G401.6 (cell line): ENCODE measurements around the gene CKS1B.

Experiments used
- FAIRE-seq: peaks from 2 replicates; lab custom pipeline; 2012; peaks lifted over from hg19 to GRCh38; lab: Jason Lieb, UNC

Gene CKS1B

DNA sequence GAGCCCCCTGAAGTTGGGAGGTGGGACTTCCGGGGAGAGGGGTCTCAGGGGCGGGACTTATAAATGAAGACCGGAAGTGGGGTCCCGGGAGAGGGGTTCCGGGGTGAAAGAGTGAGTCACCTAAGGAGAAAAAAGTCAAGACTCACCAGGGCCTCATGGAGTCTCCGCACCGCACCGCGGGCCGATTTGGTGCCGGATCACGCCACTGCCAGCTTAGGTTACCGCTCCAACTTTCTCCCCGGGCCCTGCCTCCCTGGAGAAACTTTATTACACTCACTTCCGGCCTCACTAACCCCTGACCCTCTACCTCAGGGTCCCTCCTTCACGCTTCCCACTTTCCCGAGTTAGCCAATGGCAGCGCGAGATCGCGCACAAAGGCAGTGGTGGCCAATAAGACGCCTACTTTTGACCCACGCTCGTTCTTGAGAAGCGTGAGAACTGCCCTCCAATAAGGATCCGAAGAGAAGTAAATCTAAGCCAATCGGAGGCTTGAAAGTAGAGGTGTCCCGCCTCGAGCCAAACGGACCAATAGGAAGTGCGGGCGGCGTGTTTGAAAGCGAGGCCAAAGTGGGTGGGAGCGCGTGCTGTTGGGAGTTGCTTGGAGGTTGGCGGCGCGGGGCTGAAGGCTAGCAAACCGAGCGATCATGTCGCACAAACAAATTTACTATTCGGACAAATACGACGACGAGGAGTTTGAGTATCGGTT is at the start of gene CKS1B:
Gene CKS1B (plus strand): TSS at position 580 of the 706 bp plus-strand sequence. CDS start 65 bp downstream, at position 645.
- peak; percentile 99 for FAIRE-seq

DNA sequence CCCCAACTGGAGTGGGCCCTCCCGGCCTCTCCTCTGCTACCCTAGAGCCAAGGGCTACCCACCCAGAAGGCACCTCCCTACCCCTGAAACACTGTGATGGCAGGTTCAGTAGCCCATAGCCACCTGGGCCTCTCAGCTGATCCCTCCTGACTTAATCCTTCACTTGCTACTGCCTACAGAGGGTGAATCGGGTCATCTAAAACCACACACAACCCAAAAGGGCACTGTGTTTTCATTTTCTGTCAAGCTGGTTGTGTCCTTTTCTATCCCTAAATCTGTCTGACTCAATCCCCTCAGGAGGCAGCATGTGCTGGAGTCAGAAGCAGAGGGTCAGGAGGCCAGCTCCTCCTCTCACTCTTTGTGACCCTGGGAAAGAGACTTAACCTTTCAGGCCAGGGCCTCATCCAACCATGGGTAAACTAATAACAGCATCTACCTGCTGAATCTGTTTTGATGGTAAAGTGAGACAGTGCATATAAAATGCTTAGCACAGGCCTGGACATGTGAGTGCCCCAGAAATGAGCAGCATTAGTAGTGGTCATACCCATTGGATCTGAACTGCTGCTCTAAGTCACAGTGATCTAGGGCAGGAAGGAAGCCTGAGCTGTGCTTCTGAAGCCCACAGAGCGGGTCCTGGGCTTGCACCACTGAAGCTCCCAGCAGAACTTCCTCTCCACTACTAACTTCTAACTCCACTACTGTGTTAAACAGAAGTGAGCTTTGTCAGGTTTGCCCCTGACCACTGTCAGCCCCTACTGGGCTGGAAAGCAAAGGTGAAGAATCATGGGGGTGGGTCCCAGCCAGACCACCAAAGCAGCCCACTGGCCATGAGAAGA is 48.9 kb upstream of the CKS1B start:
- no peak for FAIRE-seq

DNA sequence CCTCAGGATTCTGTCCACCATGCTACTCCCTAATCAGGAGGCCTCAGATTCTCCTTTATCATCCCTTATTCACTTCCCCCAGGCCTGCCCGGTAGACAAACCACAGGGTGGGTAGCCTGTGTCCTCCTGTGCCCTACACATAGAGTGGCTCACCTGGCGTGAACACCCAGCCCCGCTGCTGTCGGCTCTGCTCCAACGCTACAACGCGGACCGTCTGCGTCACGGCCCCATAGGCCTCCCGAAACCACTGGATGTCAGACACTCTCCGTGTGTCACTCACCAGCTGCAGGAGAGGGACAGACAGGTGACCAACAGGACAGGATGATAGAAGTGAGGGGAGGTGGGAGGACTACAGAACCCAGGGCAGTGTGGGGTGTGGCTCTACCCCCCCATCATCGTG is 48.3 kb upstream of the CKS1B start:
- no peak for FAIRE-seq

DNA sequence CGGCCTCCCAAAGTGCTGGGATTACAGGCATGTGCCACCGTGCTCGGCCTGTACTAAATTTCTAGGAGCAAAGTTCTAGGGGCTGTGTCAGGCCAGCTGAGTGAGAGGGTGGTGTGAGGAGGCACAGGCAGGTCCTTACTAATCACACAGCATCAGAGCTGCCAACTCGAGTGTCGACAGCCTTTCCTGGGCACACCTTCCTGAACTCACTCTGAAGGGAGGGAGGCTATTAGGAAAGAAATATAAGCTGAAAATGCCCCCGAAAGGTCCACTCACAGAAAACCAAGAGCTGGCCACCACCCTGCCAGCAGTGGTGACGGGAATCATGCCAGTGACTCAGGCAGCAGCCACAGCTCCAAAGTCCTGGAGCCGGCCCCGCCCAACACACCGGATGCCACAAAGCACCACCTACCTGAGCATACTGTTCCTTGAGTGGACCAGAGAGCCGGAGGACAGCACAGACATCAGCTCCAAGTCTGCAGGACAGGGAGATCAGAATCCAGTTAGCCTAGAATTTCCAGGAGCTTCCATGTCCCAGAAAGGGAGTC is 42.5 kb upstream of the CKS1B start:
- no peak for FAIRE-seq

DNA sequence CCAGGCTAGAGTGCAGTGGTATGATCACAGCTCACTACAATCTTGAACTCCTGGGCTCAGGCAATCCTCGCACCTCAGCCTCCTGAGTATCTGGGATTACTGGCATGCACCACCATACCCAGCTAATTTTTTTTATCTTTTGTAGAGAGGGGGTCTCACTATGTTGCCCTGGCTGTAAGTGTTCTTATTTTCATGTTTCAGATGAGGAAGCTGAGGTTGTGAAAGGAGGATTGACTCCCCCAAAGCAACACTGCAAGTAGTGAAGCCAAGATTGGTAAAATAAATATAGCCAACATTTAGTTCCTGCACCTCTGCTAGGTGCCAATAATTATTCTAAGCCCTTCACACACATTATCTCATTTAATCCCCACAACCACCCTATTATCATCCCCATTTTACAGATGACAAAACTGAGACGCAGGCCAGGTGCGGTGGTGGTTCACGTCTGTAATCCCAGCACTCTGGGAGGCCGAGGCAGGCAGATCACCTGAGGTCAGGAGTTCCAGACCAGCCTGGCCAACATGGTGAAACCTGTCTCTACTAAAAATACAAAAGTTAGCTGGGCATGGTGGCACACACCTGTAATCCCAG is 40.0 kb upstream of the CKS1B start:
- FAIRE-seq = no peak

DNA sequence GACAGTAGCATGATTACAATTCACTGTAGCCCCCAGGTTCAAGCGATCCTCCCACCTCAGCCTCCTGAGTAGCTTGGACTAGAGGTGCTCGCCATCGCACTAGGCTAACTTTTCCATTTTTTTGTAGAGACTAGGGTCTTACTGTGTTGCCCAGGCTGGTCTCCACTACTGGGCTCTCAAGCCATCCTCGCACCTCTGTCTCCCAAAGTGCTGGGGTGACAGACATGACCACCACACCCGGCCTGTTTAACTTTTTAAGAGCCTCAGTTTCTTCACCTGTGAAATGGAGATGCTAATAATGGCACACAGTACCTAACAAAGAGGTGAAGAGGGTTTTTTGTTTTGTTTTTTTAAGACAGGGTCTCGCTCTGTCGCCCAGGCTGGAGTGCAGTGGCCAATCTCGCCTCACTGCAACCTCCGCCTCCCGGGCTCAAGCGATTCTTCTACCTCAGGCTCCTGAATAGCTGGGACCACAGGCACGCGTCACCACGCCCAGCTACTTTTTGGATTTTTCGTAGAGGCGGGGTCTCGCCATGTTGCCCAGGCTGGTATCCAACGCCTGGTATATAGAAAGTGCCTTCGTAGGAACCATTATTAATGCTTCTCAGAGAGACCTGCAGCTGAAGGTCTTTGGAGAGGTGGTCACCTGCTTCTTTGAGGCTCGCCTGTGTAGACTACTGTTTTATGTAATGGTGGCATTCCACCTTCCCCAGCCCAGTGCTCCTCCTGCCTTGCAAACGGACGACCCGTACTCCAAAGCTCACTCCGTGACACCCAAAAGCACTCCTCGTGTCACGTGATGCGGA is 38.5 kb upstream of the CKS1B start:
- FAIRE-seq = no peak

DNA sequence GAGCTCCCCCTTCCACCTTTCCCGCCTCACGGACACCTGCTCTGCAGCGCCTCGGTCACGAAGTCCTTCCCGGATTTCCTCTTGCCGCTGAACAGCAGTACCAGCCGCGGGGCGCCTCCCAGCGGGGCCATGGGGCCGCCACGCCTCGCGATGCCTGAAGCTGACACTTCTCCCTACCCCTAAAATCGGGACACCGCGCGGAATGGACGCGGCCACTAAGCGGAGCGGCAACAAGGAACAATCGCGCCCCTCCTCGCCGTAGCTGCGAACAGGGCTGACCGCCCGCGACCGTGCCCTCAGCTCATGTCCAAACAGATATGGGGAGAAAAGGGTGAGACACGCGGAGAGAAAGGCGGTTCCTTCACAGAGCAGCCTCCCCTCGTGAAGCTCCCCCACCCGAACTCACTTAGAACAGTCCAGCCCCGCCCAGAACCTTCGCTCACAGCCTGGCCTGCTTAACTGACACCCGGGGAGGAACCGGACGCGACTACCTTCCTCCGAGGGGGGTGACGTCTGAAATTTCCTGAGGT is 37.9 kb upstream of the CKS1B start, which contains the start of gene PMVK:
Gene PMVK (minus strand): TSS at position 165 of the 530 bp plus-strand sequence. CDS start 34 bp downstream, at position 131.
- no peak for FAIRE-seq

DNA sequence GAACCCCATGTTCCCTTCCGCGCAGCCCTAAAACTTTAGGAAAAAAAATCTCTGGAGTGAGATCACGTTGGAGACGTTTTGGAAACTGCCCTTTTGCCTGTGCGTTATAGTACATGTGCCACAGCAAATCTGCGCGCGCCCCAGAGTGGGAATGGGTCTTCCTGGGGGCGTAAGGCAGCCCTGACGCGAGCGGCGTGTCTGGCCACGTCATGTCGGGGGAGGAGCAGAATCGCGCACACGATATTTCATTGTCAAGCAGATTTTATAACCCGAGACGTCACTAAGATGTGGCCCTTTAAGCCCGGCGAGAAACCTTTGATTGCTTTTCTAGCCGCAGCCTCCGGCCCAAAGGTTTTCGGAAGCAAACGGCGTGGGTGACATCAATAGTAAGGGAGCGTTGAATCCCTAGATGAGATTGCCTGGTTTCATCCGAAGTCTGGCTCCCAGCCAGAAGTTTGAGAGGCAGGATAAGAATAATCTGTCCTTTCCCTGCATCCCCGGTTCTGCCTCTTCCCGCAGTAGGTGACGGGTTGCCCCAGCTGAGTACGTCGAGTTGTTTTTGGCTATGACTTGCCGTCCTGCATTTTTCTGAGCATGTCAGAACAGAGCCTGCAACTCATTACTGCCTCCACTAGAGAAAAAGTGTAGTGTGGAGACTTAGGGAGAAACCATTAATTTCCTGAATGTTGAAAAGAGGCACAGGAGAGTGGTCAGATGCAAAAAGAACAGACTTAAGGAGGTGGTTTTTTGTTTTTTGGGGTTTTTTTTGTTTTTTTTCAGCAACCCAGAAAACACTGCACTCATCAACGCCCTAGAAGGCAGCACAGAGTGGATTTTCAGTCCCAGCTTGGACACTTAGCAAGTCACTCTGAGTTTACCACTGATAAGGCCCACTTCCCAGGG is 37.1 kb upstream of the CKS1B start:
- FAIRE-seq = peak; percentile 36

DNA sequence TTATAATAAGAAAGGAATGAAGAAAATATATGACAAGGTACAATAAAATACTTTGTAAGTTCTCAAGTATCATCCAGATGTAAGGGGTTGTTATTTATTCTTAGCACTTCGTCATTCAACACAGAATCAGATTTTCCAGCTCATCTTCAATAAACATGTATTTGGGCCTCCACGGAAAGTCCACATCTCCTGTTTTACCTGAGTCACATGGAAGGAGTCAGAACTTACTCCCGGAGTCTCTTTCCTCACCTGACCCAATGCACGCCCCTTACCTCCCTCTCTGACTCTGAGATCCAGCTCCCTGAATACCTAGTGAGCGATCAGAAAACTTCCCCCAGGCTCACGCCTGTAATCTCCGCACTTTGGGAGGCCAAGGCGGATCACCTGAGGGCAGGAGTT is 36.5 kb upstream of the CKS1B start:
- FAIRE-seq = no peak

DNA sequence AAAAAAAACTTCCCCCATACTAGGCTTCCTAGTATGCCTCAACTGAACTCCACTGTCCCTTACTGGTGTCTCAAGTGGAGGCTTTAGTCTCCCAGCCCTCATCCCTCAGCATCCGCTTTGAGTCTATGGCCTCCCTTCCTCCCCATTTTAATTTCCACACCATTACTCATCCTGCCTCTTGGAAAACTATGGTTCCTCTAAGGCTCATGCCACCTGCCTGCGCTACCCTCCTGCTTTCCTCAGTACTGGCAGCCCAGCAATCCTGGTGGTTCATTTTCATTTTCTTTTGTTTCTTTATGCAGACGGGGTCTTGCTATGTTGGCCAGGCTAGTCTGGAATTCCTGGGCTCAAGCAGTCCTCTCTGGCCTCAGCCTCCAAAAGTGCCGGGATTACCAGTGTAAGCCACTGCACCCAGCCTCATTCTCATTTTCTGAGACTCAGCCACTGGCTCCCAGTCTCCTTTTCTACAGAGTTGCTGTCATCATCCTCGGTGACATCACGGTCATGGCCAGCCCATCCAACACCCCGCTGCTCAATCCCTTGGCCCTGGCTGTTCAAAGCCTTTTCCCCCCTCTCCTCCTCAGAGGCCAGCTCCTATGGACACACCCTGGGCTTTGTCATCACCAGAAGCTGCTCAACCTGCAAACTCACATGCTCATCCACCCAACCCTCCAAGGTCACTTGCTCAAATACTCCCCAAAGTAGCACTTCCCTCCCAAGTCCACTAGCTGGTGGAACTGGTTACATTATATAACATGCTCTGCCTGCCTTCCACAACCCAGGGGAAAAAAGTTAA is 35.7 kb upstream of the CKS1B start:
- no peak for FAIRE-seq

DNA sequence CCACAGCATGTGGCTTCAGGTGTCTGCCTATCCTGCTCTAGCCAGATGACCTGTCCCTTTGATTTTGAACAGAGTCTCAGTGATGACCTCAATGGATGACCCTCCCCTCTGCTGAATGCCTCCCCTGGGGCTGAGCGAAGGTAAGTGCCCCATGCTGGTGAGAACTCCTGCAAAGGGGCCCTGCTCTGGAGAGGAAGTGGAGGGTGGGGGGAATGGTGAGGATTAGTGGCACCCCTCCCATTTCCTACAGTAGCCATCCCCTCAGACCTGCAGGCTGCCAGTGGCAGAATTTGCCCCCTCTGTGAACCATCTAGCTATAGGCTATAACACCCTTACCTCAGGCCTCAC is 34.3 kb upstream of the CKS1B start:
- no peak for FAIRE-seq

DNA sequence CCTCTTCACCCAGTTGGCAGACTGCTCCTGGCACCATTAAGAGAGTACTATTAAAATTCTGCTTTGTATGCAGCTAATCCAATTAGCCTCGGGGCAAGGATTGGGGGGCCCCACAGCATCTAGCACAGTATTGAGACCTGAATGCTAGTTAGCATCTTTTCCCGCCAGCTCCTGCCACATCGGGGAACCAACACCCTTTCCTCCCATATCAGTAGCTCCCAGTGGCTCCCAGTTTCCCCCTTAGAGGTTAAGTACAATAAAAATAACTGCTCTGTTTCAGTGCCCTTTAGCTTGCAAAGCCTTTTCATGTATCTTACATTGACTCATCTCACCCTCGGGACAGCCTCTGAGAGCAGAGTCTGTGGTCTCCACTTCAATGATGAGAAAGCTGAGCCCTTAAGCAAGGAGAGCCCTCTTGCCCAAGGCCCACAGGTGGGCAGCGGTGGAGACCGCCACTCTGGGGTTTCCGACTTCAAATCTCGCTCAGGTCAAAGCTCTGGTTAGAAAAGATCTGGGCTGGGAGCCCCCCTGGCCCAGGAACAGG is 33.8 kb upstream of the CKS1B start:
- FAIRE-seq = no peak

DNA sequence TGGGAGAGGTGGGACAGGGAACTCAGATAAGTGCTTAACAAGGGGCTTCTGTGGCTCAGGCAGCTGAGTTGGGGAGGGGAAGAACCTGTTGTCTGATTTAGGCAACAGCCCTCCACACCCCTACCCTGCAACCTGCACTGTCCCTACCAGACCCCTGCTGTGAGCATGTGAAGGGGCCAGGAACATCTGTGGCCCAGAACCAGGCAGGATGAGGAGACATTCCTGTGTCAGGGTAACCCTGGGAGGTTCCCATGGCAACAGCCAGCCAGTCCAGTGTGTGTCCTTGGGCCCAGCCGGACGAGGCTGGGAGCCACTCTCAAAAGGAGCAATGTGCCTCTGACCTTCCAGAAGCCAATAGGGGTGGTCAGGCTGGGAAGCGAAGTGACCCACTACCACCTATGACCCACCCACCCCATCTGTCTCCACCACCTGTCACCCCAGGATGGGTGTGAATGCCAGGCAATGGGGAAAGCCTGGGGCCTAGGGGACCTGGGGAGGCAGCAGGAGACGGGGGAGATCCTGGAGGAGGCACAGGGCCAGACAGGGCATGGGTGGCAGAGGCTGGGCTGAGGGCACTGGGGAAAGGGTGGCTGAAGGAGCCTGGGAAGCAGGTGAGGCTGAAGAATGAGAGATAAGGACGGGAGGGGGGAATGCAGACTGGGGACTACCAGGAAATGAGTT is 33.0 kb upstream of the CKS1B start:
- FAIRE-seq = no peak

DNA sequence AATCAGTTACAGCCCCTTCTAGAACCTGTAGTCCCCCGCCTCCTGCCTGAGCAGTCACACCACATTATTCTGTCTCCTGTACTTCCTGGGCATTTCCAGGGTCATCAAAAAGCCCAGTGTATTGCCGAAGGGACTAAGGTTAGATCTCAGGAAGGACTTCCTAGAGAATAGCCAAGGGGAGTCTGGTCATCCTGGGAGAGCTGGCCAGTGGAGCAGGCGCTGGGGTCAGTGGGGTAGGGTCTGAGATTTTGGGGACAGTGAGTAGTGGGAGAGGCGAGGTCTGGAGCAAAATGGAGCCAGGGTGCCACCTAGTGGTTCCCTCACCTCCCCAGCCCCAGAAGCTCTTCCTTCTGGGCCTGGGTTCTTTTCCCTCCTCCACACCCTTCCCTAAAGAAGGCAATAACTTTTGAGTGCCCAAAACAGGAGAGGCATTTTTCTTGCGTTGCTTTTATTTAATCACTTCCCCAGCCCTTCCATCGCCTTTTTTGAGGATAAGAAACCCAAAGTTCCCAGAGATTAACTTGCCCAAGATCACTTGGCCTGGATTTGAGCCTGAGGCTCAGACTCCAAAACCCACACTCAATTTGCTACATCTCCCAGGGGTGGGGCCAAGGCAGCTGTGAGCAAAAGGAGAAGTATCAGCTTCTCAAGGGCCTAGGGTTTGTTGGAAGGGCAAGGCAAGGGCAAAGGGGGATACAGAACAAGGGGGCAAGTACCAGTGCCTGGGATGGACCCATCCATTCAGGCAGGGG is 30.7 kb upstream of the CKS1B start:
- no peak for FAIRE-seq

DNA sequence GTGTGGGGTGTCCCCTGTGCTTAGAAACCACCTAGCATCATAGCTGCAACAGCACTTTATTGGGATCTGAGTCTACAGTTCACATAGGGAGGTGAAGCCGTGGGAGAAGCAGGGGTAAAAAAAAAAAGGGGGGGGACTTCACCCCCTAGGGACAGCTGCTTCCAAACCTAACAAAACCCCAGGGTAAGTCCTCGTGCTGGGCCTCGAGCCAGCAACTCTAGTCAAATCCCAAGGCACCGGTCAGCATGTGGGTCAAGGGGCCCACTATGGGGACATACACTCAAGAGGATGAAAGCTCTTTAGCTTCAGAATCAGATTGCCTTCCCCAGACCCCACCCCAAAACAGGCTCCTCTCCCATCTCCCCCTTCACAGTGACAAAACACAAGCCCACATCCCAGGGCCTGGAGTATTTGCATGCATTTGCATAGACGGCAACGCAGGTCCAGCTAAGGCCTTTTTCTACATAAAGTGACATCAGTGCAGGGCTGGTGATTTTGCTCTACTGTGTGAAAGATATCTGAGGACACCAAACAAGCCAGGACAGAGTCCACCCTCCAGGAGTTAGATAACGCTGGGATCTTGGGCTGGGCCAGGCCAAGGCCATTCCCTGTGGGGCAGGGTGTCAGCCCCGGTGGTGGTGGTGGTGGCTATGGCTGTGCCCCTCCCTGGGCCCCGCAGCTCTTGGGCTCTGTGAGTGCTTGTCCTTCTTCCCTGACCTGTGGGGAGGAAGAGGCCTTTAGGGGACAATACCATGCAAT is 29.9 kb upstream of the CKS1B start:
- no peak for FAIRE-seq

DNA sequence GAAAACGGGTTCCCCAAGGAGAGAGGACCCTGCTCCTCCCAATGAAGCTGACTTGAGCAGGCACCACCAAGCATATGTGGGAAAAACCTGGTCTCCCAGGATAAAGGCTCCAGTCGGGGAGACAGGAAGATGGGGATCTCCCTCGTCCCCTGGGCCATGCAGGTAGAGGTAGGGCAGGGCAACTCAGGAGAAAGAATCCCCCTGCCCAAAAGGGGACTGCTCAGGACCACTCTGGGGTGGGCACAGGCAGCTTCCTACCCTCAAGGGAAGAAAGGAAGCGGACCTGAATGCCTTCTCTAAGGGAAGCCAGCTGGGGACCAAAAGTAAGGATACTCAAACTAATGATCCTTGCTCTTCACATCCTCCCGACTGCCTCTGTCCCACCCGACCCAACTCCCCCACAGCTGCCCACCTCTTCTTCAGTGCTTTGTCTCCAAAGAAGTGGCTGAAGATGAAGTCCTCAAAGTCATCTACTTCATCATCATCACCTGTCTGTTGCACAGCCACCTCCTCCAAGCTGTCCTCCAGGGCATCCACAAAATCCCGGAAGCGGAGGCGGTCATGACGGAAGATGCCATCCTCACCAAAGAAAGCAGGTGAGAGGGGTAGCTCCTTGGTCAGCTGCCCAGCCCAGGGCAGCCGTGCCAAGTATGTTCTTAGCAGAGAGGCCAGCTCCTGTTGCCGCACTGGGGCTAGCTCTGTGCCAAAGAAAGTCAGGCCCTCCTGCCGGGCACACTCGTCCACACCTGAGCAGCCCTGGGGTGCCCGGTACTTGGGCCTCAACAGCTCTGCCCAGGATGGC is 29.1 kb upstream of the CKS1B start:
- FAIRE-seq = no peak
